GM23248 (cell line): ENCODE results near the gene ITGAD. TPM values are rescaled to one million over a fixed set of nuclear protein-coding genes. Genes with fewer than 3 reads are reported as not detected.

Source experiments
- DNase-seq: peaks from one replicate; pipeline ENCODE4 v3.0.0-alpha.2; 2015
- H2AFZ ChIP-seq: fragments of 200-600 bp; sonication (generic); 2 replicates; pipeline ENCODE4 v1.6.1; 2016; ENCODE audit warnings: antibody characterized with exemption
- H3F3A ChIP-seq: fragments of 200-600 bp; sonication (generic); 2 replicates; pipeline ENCODE4 v1.6.1; 2016; ENCODE audit warnings: mild to moderate bottlenecking, antibody characterized with exemption, mixed run types; ENCODE audit not compliant: insufficient read depth
- H3K27ac ChIP-seq: fragments of 200-600 bp; sonication (generic); 2 replicates; pipeline ENCODE4 v1.5.1; 2016; ENCODE audit warnings: mild to moderate bottlenecking
- H3K27me3 ChIP-seq: fragments of 200-600 bp; sonication (generic); replicated peaks from 2 replicates; pipeline ENCODE4 v1.6.1; 2016; ENCODE audit warnings: mild to moderate bottlenecking; ENCODE audit not compliant: insufficient read depth
- H3K36me3 ChIP-seq: fragments of 200-600 bp; sonication (generic); 2 replicates; pipeline ENCODE4 v1.6.1; 2016; ENCODE audit warnings: low read depth, mild to moderate bottlenecking
- H3K4me1 ChIP-seq: fragments of 200-600 bp; sonication (generic); 2 replicates; pipeline ENCODE4 v1.6.1; 2016; ENCODE audit warnings: mild to moderate bottlenecking; ENCODE audit not compliant: insufficient read depth
- H3K4me2 ChIP-seq: fragments of 200-600 bp; sonication (generic); one replicate; pipeline ENCODE4 v1.6.1; 2016; ENCODE audit warnings: mild to moderate bottlenecking; ENCODE audit not compliant: unreplicated experiment
- H3K4me3 ChIP-seq: fragments of 200-600 bp; sonication (generic); 2 replicates; pipeline ENCODE4 v1.5.1; 2016; ENCODE audit warnings: mild to moderate bottlenecking
- H3K79me2 ChIP-seq: fragments of 200-600 bp; sonication (generic); 2 replicates; pipeline ENCODE4 v1.6.1; 2016; ENCODE audit warnings: mild to moderate bottlenecking; ENCODE audit not compliant: insufficient read depth
- H3K9ac ChIP-seq: fragments of 200-600 bp; sonication (generic); 2 replicates; pipeline ENCODE4 v1.6.1; 2016; ENCODE audit warnings: mild to moderate bottlenecking
- H3K9me2 ChIP-seq: fragments of 200-600 bp; sonication (generic); 2 replicates; pipeline ENCODE4 v1.6.1; 2016; ENCODE audit warnings: mixed run types, mild to moderate bottlenecking, moderate library complexity; ENCODE audit not compliant: insufficient read depth
- H3K9me3 ChIP-seq: fragments of 200-600 bp; sonication (generic); one replicate; pipeline ENCODE4 v1.6.1; 2017; ENCODE audit warnings: low read depth
- H4K20me1 ChIP-seq: fragments of 200-600 bp; sonication (generic); 2 replicates; pipeline ENCODE4 v1.6.0; 2016; ENCODE audit not compliant: insufficient read depth
- EZH2 ChIP-seq: fragments of 200-600 bp; sonication (generic); IDR thresholded peaks from 2 replicates; pipeline ENCODE4 v1.6.1; 2018; ENCODE audit warnings: antibody characterized with exemption, mild to moderate bottlenecking; ENCODE audit not compliant: insufficient read depth, poor library complexity, severe bottlenecking
- EZH2phosphoT487 ChIP-seq: fragments of 200-600 bp; sonication (generic); IDR thresholded peaks from 2 replicates; pipeline ENCODE4 v1.6.1; 2018; ENCODE audit warnings: antibody characterized with exemption, moderate library complexity, mild to moderate bottlenecking, low read depth; ENCODE audit not compliant: insufficient read depth
- WGBS, 2 experiments: methylation state at CpG; one replicate each; pipeline ENCODE4 v1.1.6; 2015 to 2017; ENCODE audit warnings: low lambda C conversion rate in 2 of 2, low coverage in 1 of 2; ENCODE audit errors: missing lambda C conversion rate in 2 of 2; 5-methylcytosine and 5-hydroxymethylcytosine counted together
- in situ Hi-C: fragments of 300-500 bp; cut with MboI; formaldehyde crosslinking; loops from 2 replicates; pipeline ENCODE4 v1.15.0; 2020
- polyA plus RNA-seq: library from polyadenylated mRNA; unstranded; fragments of >200 nt; fragmentation: Nextera tagmentation; extraction: Ambion mirVana; gene quantifications from 2 replicates; pipeline ENCODE4 v1.2.1, GENCODE V29; 2016
- total RNA-seq: library from RNA; depleted of rRNA; stranded (reverse); fragments of >200 nt; shearing (Covaris generic); gene quantifications from 2 replicates; pipeline ENCODE4 v1.2.3, GENCODE V29; 2014

ITGAD gene
- total and polyA plus RNA-seq, 2 experiments from 2014 or later: not detected

DNA sequence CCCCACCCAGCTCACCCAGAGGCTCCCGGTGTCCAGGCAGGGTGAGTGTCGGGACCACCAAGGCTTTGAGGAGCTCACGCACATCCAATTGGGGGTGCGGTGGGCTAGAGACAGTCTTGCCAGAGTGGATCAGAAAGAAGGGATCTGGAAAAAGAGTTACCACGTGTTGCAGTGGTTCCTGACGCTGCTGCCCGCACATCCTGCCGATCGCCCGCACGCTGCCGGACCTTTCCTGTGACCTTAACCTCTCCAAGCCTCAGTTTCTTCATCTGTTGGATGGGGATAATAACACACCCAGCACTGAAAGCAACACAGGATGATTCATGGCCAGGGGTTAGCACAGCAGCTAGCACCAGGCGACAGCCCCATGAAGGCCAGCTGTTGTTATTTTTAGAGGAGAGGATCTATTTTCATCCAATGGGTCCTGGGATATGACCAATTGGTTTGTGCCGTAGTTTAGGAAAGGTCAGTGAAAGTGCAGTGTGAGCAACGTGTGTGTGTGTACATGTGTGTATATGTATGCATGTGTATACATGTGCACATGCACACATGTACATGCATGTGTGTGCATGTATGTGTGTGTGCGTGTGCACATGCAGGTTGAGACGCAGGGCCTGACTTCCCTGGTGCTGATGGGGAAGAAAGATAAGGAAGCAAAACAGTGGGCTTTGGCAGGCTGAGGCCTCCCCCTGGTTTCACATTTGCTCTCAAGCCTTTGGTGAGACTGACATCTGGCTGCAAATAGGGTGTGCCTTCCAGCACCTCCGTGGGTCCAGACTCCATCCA, 35.6 kb upstream of the ITGAD start:
- H2AFZ ChIP-seq: no peak overlapping the region
- no peak overlapping the region for H3K4me2 ChIP-seq
- no peaks in the 10 kb centered on the region for H3K27me3 ChIP-seq
- H3K9me2 ChIP-seq: no peaks in the 10 kb centered on the region
- H3K79me2 ChIP-seq: no peaks in the 10 kb centered on the region
- H3K4me1 ChIP-seq: no peaks in the 10 kb centered on the region
- H4K20me1 ChIP-seq: no peaks in the 10 kb centered on the region
- no peaks in the 10 kb centered on the region for H3K9me3 ChIP-seq
- TF ChIP-seq EZH2 (no peak), EZH2phosphoT487 (no peak)
- H3F3A ChIP-seq: no peaks in the 10 kb centered on the region
- no peak overlapping the region for H3K4me3 ChIP-seq
- H3K9ac ChIP-seq: no peak overlapping the region
- 67 to 70% methylated on average over 18 of the region's 18 CpGs for WGBS, 2 experiments
- no peak for DNase-seq
- in situ Hi-C loops: no loop called here
- H3K27ac ChIP-seq: no peak overlapping the region
- no peaks in the 10 kb centered on the region for H3K36me3 ChIP-seq

GRCh38 chr16:31360251-31360650, 32.9 kb upstream of the ITGAD start:
- in situ Hi-C loops: no loop called here

GRCh38 chr16:31361201-31362110, 31.7 kb upstream of the ITGAD start:
- Histone ChIP-seq H4K20me1 (no peaks in the 10 kb centered on the region), H3K9me2 (no peaks in the 10 kb centered on the region), H3K36me3 (no peaks in the 10 kb centered on the region), H3F3A (no peaks in the 10 kb centered on the region), H2AFZ (no peak overlapping the region), H3K27me3 (no peaks in the 10 kb centered on the region), H3K9me3 (no peaks in the 10 kb centered on the region), H3K79me2 (no peaks in the 10 kb centered on the region), H3K27ac (no peak overlapping the region), H3K9ac (no peak overlapping the region), H3K4me2 (no peak overlapping the region), H3K4me3 (no peak overlapping the region), H3K4me1 (no peaks in the 10 kb centered on the region)
- WGBS, 2 experiments: 61 to 62% methylated on average over 26 to 28 of the region's 28 CpGs
- in situ Hi-C loops: no loop called here
- TF ChIP-seq EZH2 (no peak), EZH2phosphoT487 (no peak)
- DNase-seq: no peak

More at GRCh38 chr16:31360251-31360650, 32.9 kb upstream of the ITGAD start:
- Histone ChIP-seq H3K9me2 (no peaks in the 10 kb centered on the region), H3K4me2 (no peak overlapping the region), H3K36me3 (no peaks in the 10 kb centered on the region), H3K9me3 (no peaks in the 10 kb centered on the region), H3K9ac (no peak overlapping the region), H3K27ac (no peak overlapping the region), H3F3A (no peaks in the 10 kb centered on the region), H3K4me3 (no peak overlapping the region), H4K20me1 (no peaks in the 10 kb centered on the region), H3K27me3 (no peaks in the 10 kb centered on the region), H2AFZ (no peak overlapping the region), H3K79me2 (no peaks in the 10 kb centered on the region), H3K4me1 (no peaks in the 10 kb centered on the region)
- no peak for TF ChIP-seq EZH2phosphoT487
- no peak for TF ChIP-seq EZH2
- no peak for DNase-seq
- WGBS, 2 experiments: 61 to 71% methylated on average over 7 of the region's 7 CpGs

DNA sequence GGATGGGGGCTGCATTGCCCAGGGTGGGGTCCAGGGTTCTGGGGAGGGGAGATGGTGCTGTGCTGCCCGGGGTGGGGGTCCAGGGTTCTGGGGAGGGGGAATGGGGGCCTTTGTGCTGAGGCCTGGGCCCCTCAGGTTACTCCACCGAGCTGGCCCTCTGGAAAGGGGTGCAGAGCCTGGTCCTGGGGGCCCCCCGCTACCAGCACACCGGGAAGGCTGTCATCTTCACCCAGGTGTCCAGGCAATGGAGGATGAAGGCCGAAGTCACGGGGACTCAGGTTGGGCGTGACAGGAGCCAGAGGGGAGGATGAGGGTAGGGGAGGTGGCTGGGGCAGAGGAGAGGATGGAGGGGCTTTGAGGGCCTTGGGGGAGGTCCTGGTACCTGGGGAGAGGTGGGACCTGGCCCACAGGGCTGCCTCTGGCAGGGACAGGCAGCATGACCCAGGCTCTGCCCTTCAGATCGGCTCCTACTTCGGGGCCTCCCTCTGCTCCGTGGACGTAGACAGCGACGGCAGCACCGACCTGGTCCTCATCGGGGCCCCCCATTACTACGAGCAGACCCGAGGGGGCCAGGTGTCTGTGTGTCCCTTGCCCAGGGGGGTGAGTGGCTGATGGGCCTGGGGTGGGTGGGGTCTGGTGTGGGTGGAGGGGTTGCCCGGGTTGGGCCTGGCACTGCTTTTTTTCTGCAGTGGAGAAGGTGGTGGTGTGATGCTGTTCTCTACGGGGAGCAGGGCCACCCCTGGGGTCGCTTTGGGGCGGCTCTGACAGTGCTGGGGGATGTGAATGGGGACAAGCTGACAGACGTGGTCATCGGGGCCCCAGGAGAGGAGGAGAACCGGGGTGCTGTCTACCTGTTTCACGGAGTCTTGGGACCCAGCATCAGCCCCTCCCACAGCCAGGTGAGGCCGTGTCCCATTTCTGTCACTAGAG, 30.4 kb upstream of the ITGAD start:
- H3K4me1 ChIP-seq: no peaks in the 10 kb centered on the region
- no peak for DNase-seq
- no peak overlapping the region for H3K9ac ChIP-seq
- H3K4me3 ChIP-seq: no peak overlapping the region
- no peak overlapping the region for H2AFZ ChIP-seq
- in situ Hi-C loops: no loop called here
- 61 to 63% methylated on average over 14 to 26 of the region's 26 CpGs for WGBS, 2 experiments
- no peaks in the 10 kb centered on the region for H4K20me1 ChIP-seq
- H3K79me2 ChIP-seq: no peaks in the 10 kb centered on the region
- H3F3A ChIP-seq: no peaks in the 10 kb centered on the region
- H3K9me3 ChIP-seq: no peaks in the 10 kb centered on the region
- H3K27ac ChIP-seq: no peak overlapping the region
- H3K27me3 ChIP-seq: no peaks in the 10 kb centered on the region
- no peaks in the 10 kb centered on the region for H3K36me3 ChIP-seq
- no peaks in the 10 kb centered on the region for H3K9me2 ChIP-seq
- TF ChIP-seq EZH2 (no peak), EZH2phosphoT487 (no peak)
- no peak overlapping the region for H3K4me2 ChIP-seq
